GM12878 (cell line): Measurements from ENCODE around the gene SPINK9. TPM values are rescaled to one million over a fixed set of nuclear protein-coding genes. Genes with fewer than 3 reads are reported as not detected.
A peak's percentile ranks its signal among the peaks of the same experiment; 100 is the strongest.

ENCODE experiments used
- ATF7 ChIP-seq: fragments of 450-650 bp; IDR thresholded peaks from 2 replicates; pipeline ENCODE4 v1.6.1; 2016; ENCODE audit warnings: low read depth, mild to moderate bottlenecking
- ETV6 ChIP-seq, 2 experiments: fragments of 450-650 bp in 1 of 2; IDR thresholded peaks in 1 of 2; conservative IDR thresholded peaks in 1 of 2; 2 replicates each; pipeline ENCODE4 v1.6.1; 2014; ENCODE audit warnings: antibody characterized with exemption in 1 of 2, borderline replicate concordance in 1 of 2, low read depth in 1 of 2, mild to moderate bottlenecking in 1 of 2, moderate library complexity in 1 of 2
- HDAC2 ChIP-seq: fragments of 200-600 bp; sonication (generic); IDR thresholded peaks from 2 replicates; pipeline ENCODE4 v1.6.1; 2017
- NFYA ChIP-seq: IDR thresholded peaks from 2 replicates; pipeline ENCODE4 v1.6.1; 2011; ENCODE audit warnings: low read depth, mild to moderate bottlenecking, low read length, improper control_type of control experiment, borderline replicate concordance
- PRDM15 ChIP-seq: fragments of 450-650 bp; formaldehyde crosslinking; IDR thresholded peaks from 2 replicates; pipeline ENCODE4 v1.4.0; 2020; ENCODE audit warnings: mild to moderate bottlenecking, moderate library complexity
- SIX5 ChIP-seq: IDR thresholded peaks from 2 replicates; pipeline ENCODE4 v1.6.1; 2011; ENCODE audit warnings: mild to moderate bottlenecking, low read depth, low read length, moderate library complexity; ENCODE audit not compliant: severe bottlenecking
- SP1 ChIP-seq: IDR thresholded peaks from one replicate; pipeline ENCODE4 v1.6.1; 2011; ENCODE audit warnings: low read depth, low read length
- ZBTB4 ChIP-seq: fragments of 450-650 bp; formaldehyde crosslinking; IDR thresholded peaks from 2 replicates; pipeline ENCODE4 v1.4.0; 2022; ENCODE audit warnings: mild to moderate bottlenecking, moderate library complexity
- ZNF622 ChIP-seq: fragments of 450-650 bp; IDR thresholded peaks from 2 replicates; pipeline ENCODE4 v1.6.1; 2017; ENCODE audit warnings: mild to moderate bottlenecking, inconsistent platforms
- polyA plus RNA-seq, 11 experiments: library from polyadenylated mRNA; depleted of rRNA in 4 of 11; unstranded in 6 of 11; stranded (reverse) in 5 of 11; fragments of >200 nt; fragmentation: Nextera tagmentation in 4 of 11; fragmentation: Illumina TruSeq in 1 of 11; extraction: Ambion mirVana in 4 of 11; extraction: Trizol in 1 of 11; gene quantifications; 1 replicate in 1 of 11; 2 replicates in 10 of 11; pipeline versions ENCODE4 v1.2.1 to v1.2.3, GENCODE V29; 2011 to 2016; ENCODE audit warnings: inconsistent platforms in 2 of 11, missing spikeins in 2 of 11, low read depth in 1 of 11
- total RNA-seq, 4 experiments: library from RNA; depleted of rRNA in 3 of 4; stranded (reverse); fragments of >200 nt in 3 of 4; fragmentation: Illumina TruSeq in 1 of 4; extraction: Trizol in 1 of 4; gene quantifications; 2 replicates each; pipeline versions ENCODE4 v1.2.1 to v1.2.3, GENCODE V29; 2013 to 2021
- TF ChIP-seq, protein P1 (sequence below): IDR thresholded peaks from 2 replicates; pipeline ENCODE4 v1.6.1; 2012; ENCODE audit warnings: improper control_type of control experiment, low read depth, low read length; ENCODE audit not compliant: insufficient replicate concordance
- TF ChIP-seq, protein P2 (sequence below): IDR thresholded peaks from 2 replicates; pipeline ENCODE4 v1.6.1; 2012; ENCODE audit warnings: low read length, inconsistent platforms

Gene SPINK9
- total and polyA plus RNA-seq, 10 of the 15 experiments (the other 5 are each of a cell fraction or from before 2014, with no cell fraction given) = not detected

- TF ChIP-seq, protein P1, sequence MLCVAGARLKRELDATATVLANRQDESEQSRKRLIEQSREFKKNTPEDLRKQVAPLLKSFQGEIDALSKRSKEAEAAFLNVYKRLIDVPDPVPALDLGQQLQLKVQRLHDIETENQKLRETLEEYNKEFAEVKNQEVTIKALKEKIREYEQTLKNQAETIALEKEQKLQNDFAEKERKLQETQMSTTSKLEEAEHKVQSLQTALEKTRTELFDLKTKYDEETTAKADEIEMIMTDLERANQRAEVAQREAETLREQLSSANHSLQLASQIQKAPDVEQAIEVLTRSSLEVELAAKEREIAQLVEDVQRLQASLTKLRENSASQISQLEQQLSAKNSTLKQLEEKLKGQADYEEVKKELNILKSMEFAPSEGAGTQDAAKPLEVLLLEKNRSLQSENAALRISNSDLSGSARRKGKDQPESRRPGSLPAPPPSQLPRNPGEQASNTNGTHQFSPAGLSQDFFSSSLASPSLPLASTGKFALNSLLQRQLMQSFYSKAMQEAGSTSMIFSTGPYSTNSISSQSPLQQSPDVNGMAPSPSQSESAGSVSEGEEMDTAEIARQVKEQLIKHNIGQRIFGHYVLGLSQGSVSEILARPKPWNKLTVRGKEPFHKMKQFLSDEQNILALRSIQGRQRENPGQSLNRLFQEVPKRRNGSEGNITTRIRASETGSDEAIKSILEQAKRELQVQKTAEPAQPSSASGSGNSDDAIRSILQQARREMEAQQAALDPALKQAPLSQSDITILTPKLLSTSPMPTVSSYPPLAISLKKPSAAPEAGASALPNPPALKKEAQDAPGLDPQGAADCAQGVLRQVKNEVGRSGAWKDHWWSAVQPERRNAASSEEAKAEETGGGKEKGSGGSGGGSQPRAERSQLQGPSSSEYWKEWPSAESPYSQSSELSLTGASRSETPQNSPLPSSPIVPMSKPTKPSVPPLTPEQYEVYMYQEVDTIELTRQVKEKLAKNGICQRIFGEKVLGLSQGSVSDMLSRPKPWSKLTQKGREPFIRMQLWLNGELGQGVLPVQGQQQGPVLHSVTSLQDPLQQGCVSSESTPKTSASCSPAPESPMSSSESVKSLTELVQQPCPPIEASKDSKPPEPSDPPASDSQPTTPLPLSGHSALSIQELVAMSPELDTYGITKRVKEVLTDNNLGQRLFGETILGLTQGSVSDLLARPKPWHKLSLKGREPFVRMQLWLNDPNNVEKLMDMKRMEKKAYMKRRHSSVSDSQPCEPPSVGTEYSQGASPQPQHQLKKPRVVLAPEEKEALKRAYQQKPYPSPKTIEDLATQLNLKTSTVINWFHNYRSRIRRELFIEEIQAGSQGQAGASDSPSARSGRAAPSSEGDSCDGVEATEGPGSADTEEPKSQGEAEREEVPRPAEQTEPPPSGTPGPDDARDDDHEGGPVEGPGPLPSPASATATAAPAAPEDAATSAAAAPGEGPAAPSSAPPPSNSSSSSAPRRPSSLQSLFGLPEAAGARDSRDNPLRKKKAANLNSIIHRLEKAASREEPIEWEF = peak; percentile 51
- no peak for TF ChIP-seq SP1
- TF ChIP-seq SIX5 = peak; percentile 85
- TF ChIP-seq, protein P2, sequence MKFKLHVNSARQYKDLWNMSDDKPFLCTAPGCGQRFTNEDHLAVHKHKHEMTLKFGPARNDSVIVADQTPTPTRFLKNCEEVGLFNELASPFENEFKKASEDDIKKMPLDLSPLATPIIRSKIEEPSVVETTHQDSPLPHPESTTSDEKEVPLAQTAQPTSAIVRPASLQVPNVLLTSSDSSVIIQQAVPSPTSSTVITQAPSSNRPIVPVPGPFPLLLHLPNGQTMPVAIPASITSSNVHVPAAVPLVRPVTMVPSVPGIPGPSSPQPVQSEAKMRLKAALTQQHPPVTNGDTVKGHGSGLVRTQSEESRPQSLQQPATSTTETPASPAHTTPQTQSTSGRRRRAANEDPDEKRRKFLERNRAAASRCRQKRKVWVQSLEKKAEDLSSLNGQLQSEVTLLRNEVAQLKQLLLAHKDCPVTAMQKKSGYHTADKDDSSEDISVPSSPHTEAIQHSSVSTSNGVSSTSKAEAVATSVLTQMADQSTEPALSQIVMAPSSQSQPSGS = peak; percentile 49; the same call in 1 of the 2 replicates
- TF ChIP-seq ETV6 (conservative IDR thresholded peaks at IDR 0.05 in 1 of 2, IDR thresholded peaks at IDR 0.05 in 1 of 2; ENCODE audit: borderline replicate concordance in 1 of 2, low read depth in 1 of 2) = peak in 1 of 2 experiments; percentile 91; a peak in 2 of 4 replicates
- no peak for TF ChIP-seq NFYA
- TF ChIP-seq ZBTB4 (CRISPR knock-in tag) = no peak
- TF ChIP-seq HDAC2 = no peak
- no peak for TF ChIP-seq ZNF622
- peak; percentile 88 for TF ChIP-seq ATF7
- no peak for TF ChIP-seq PRDM15
Measured at GRCh38 chr5:148383564-148384379, 48.4 kb downstream of the SPINK9 start, which contains the start of gene FBXO38 (continued).
